Breast epithelium (tissue), 4 donors: ENCODE measurements around the gene SERPINA12. TPM values are rescaled to one million over a fixed set of nuclear protein-coding genes. Genes with fewer than 3 reads are reported as not detected.
A peak's percentile ranks its signal among the peaks of the same experiment; 100 is the strongest.

Source experiments
- DNase-seq, 2 donors: peaks; one replicate each; pipeline ENCODE4 v3.0.0-alpha.2; 2019; ENCODE audit warnings: low spot score in 2 of 2
- H3K27ac ChIP-seq, 2 donors: fragments of 200-600 bp; sonication (generic) in 1 of 2; one replicate each; pipeline ENCODE4 v1.5.1; 2016 to 2019; ENCODE audit warnings: mild to moderate bottlenecking in 1 of 2
- H3K27me3 ChIP-seq, 2 donors: fragments of 200-600 bp; sonication (generic) in 1 of 2; one replicate each; pipeline versions ENCODE4 v1.5.1 to v1.6.0; 2017 to 2019; ENCODE audit warnings: control low read depth in 1 of 2, mild to moderate bottlenecking in 1 of 2
- H3K36me3 ChIP-seq: fragments of 200-600 bp; one replicate; pipeline ENCODE4 v1.5.1; 2019
- H3K4me1 ChIP-seq, 2 donors: fragments of 200-600 bp; sonication (generic); one replicate each; pipeline ENCODE4 v1.5.1; 2016 to 2019; ENCODE audit warnings: control low read depth in 1 of 2
- H3K4me3 ChIP-seq, 3 donors: fragments of 200-600 bp; sonication (generic); 1 replicate in 2 of 3; 2 replicates in 1 of 3; pipeline ENCODE4 v1.5.1; 2016 to 2019; ENCODE audit warnings: mild to moderate bottlenecking in 3 of 3, moderate library complexity in 2 of 3
- H3K9me3 ChIP-seq, 2 donors: fragments of 200-600 bp; sonication (generic) in 1 of 2; one replicate each; pipeline ENCODE4 v1.5.1; 2016 to 2019; ENCODE audit warnings: control low read depth in 1 of 2
- POLR2A ChIP-seq: fragments of 450-650 bp; IDR thresholded peaks from one replicate; pipeline ENCODE4 v1.6.1; 2016; ENCODE audit warnings: antibody characterized with exemption, mild to moderate bottlenecking, moderate library complexity
- POLR2AphosphoS5 ChIP-seq, 3 donors: sonication (generic); formaldehyde crosslinking; IDR thresholded peaks; one replicate each; pipeline ENCODE4 v1.6.1; 2017; ENCODE audit warnings: antibody characterized with exemption in 3 of 3
- intact Hi-C: fragments of 100-400 bp; cut with DNase I; formaldehyde crosslinking; loops from one replicate; pipeline ENCODE4 v1.15.1; 2023; ENCODE audit warnings: low total_unique reads
- total RNA-seq, 3 donors: library from RNA; depleted of rRNA; stranded (reverse); fragments of >200 nt; gene quantifications; one replicate each; pipeline ENCODE4 v1.1.0, GENCODE V29; 2016
- TF ChIP-seq, protein P1 (sequence below), 3 donors: fragments of 450-650 bp; IDR thresholded peaks; one replicate each; pipeline ENCODE4 v1.5.1; 2016 to 2017; ENCODE audit warnings: antibody characterized with exemption in 3 of 3, mild to moderate bottlenecking in 3 of 3, moderate library complexity in 3 of 3

Gene SERPINA12
- total RNA-seq, 3 donors from 2014 or later, result not detected

DNA sequence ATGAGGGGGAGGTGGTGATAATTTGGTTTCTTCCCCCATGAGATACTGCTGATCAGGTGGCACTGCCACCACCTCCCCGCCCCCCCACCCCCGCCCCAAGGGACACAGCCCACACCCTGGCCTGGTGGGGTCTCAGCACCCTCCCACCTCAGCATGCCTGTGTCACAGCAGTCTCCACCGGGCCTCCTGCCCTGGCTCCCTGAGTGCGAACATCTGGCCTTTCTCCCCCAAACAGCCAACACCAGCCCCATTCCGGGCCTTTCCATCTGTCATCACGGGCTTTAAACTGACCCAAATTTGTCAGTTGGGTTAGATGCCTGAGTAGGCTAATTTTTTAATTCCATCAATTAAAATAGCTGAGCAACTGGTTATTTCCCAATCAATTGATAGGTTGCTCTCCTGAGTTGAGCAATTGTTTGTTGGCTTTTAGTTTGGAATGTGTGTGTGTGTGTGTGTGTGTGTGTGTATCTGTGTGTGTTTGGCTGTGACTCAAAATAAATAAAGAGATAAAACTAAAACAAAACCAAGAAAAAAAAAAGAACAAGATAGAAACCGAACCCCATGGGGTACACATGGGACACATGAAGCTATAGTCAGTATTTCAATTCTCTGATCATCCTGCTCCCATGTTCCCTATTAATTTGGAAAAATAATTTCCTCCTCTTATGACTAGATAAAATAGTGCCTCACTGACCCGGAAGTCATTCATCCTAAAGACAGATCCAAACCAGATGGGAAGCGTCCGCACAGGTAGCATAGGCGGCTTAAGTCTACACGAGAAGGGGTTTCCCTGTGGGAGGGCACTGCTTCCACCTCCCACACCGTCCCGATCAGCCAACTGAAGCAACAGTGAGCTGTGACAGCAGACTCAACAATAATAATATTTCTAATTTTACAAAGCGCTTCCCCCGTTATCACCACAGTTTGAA lies 7.4 kb downstream of the SERPINA12 start:
- H3K4me3 ChIP-seq, result no peak overlapping the region
- peak in 1 of 2 donors; percentile 47 for DNase-seq
- no peaks in the 10 kb centered on the region for H3K36me3 ChIP-seq
- no peaks in the 10 kb centered on the region for H3K9me3 ChIP-seq
- TF ChIP-seq POLR2A, result no peak
- peak in 1 of 3 donors; percentile 48 for TF ChIP-seq POLR2AphosphoS5 (IDR thresholded peaks at IDR 0.05)
- H3K27me3 ChIP-seq, result no peaks in the 10 kb centered on the region
- peak overlapping the region in 1 of 2 donors; percentile 48 for H3K27ac ChIP-seq
- no peaks in the 10 kb centered on the region for H3K4me1 ChIP-seq
- intact Hi-C loops, result no loop called here

- intact Hi-C loops, result no loop called here
- no peaks in the 10 kb centered on the region for H3K9me3 ChIP-seq
- no peak overlapping the region for H3K4me3 ChIP-seq
- H3K27me3 ChIP-seq, result no peaks in the 10 kb centered on the region
- no peak overlapping the region for H3K27ac ChIP-seq
- no peaks in the 10 kb centered on the region for H3K36me3 ChIP-seq
- TF ChIP-seq POLR2AphosphoS5 (IDR thresholded peaks at IDR 0.05) (no peak), POLR2A (no peak)
- TF ChIP-seq, protein P1, sequence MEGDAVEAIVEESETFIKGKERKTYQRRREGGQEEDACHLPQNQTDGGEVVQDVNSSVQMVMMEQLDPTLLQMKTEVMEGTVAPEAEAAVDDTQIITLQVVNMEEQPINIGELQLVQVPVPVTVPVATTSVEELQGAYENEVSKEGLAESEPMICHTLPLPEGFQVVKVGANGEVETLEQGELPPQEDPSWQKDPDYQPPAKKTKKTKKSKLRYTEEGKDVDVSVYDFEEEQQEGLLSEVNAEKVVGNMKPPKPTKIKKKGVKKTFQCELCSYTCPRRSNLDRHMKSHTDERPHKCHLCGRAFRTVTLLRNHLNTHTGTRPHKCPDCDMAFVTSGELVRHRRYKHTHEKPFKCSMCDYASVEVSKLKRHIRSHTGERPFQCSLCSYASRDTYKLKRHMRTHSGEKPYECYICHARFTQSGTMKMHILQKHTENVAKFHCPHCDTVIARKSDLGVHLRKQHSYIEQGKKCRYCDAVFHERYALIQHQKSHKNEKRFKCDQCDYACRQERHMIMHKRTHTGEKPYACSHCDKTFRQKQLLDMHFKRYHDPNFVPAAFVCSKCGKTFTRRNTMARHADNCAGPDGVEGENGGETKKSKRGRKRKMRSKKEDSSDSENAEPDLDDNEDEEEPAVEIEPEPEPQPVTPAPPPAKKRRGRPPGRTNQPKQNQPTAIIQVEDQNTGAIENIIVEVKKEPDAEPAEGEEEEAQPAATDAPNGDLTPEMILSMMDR (IDR thresholded peaks at IDR 0.05), result no peak
- H3K4me1 ChIP-seq, result no peaks in the 10 kb centered on the region
- DNase-seq, result no peak
These were observed 9.0 kb downstream of the SERPINA12 start for GRCh38 chr14:94500264-94500663.

DNA sequence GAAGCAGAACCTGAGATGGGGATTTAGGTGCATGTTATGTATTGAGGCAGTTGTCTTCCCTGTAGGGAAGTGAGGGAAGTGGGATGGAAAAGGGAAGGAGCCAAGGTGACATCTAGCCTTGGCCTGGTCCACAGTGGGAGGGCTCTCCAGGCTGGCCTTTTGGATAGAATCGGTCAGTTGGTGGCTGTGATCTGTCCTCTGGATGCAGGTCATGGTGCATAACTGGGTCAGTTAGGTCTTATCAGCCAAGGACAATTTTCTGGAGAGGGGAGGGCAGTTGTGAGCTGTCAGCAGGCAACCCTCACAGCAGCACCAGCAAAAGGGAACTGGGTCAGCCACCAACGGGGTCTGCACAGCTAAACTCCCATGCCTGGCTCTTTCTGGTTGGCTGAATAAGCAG lies 9.6 kb downstream of the SERPINA12 start:
- peak in 1 of 2 donors; percentile 30 for DNase-seq

DNA sequence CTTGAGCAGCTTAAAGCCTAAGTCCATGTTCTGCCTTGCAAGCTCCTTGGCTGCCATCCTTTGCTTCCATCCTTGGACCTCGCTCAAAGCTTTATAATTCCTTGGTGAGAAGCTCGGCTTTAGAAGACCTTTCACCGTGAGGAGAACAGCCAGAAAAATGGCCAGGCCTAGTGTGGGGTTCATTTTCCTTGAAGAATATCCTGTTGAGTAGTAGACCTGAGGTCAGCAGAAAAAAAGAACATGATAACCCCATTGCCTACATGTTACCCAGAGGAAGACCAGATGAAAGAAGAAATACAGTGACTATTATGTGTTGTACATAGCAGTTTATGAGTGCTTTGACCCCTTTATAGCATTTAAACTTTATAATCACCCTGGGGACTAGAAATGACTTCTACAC lies 11.1 kb downstream of the SERPINA12 start:
- Histone ChIP-seq H3K4me1 (no peaks in the 10 kb centered on the region), H3K27me3 (no peaks in the 10 kb centered on the region), H3K4me3 (no peak overlapping the region), H3K9me3 (no peaks in the 10 kb centered on the region), H3K36me3 (no peaks in the 10 kb centered on the region), H3K27ac (no peak overlapping the region)
- no peak for TF ChIP-seq POLR2A
- no peak for TF ChIP-seq POLR2AphosphoS5 (IDR thresholded peaks at IDR 0.05)
- TF ChIP-seq, protein P1 (IDR thresholded peaks at IDR 0.05), result no peak
- intact Hi-C loops, result no loop called here
- no peak for DNase-seq

More for the DNA sequence above, 9.6 kb downstream of the SERPINA12 start:
- TF ChIP-seq POLR2A (no peak), POLR2AphosphoS5 (IDR thresholded peaks at IDR 0.05) (no peak)
- TF ChIP-seq, protein P1 (IDR thresholded peaks at IDR 0.05), result no peak
- H3K4me3 ChIP-seq, result no peak overlapping the region
- no peak overlapping the region for H3K27ac ChIP-seq
- no peaks in the 10 kb centered on the region for H3K9me3 ChIP-seq
- no peaks in the 10 kb centered on the region for H3K27me3 ChIP-seq
- H3K36me3 ChIP-seq, result no peaks in the 10 kb centered on the region
- no peaks in the 10 kb centered on the region for H3K4me1 ChIP-seq
- intact Hi-C loops, result no loop called here

GRCh38 chr14:94494085-94494484 lies 15.2 kb downstream of the SERPINA12 start:
- peak in 1 of 2 donors; percentile 74 for DNase-seq
- Histone ChIP-seq H3K4me3 (no peak overlapping the region), H3K27me3 (no peaks in the 10 kb centered on the region), H3K36me3 (no peaks in the 10 kb centered on the region), H3K4me1 (no peaks in the 10 kb centered on the region), H3K27ac (no peak overlapping the region), H3K9me3 (no peaks in the 10 kb centered on the region)
- intact Hi-C loops, result no loop called here
- TF ChIP-seq, protein P1 (IDR thresholded peaks at IDR 0.05), result no peak
- TF ChIP-seq POLR2A (no peak), POLR2AphosphoS5 (IDR thresholded peaks at IDR 0.05) (no peak)
